GM12891 (cell line): Measurements from ENCODE around the gene APBB2.

Experiments
- PAX5 ChIP-seq: IDR thresholded peaks from 2 replicates; pipeline ENCODE4 v1.6.1; 2011; ENCODE audit warnings: low read length, moderate library complexity, mild to moderate bottlenecking; ENCODE audit not compliant: insufficient read depth, severe bottlenecking
- POLR2A ChIP-seq: IDR thresholded peaks from 2 replicates; pipeline ENCODE4 v1.6.1; 2011; ENCODE audit warnings: low read depth, low read length, control low read depth
- POLR2AphosphoS5 ChIP-seq: IDR thresholded peaks from 2 replicates; pipeline ENCODE4 v1.6.1; 2011; ENCODE audit warnings: low read depth, low read length, control low read depth
- POU2F2 ChIP-seq: IDR thresholded peaks from 2 replicates; pipeline ENCODE4 v1.6.1; 2011; ENCODE audit warnings: low read depth, mild to moderate bottlenecking, control low read depth, low read length, moderate library complexity
- SPI1 ChIP-seq: IDR thresholded peaks from 2 replicates; pipeline ENCODE4 v1.6.1; 2011; ENCODE audit warnings: low read depth, low read length, control low read depth
- TAF1 ChIP-seq: IDR thresholded peaks from 2 replicates; pipeline ENCODE4 v1.6.1; 2011; ENCODE audit warnings: low read depth, low read length, control low read depth

- TF ChIP-seq SPI1 (no peak), POLR2AphosphoS5 (no peak), POLR2A (no peak), TAF1 (no peak), PAX5 (no peak), POU2F2 (no peak)
Observed at GRCh38 chr4:40842725-40843423, 371.5 kb downstream of the APBB2 start.
